Kidney epithelial cell (primary cell): ENCODE data around the gene CYB5RL. TPM values are rescaled to one million over a fixed set of nuclear protein-coding genes. Genes with fewer than 3 reads are reported as not detected.

Source experiments
- DNase-seq: peaks from one replicate; pipeline ENCODE4 v3.0.0-alpha.2; 2010; ENCODE audit warnings: low read depth
- H3K27me3 ChIP-seq: 2 replicates; pipeline ENCODE4 v1.6.0; 2011; ENCODE audit warnings: low read length; ENCODE audit not compliant: control insufficient read depth, insufficient read depth
- H3K36me3 ChIP-seq: 2 replicates; pipeline ENCODE4 v1.5.1; 2011; ENCODE audit warnings: low read length; ENCODE audit not compliant: control insufficient read depth, insufficient read depth
- H3K4me3 ChIP-seq: 2 replicates; pipeline ENCODE4 v1.5.1; 2011; ENCODE audit warnings: low read depth, mild to moderate bottlenecking, control low read depth, low read length
- CTCF ChIP-seq: IDR thresholded peaks from 2 replicates; pipeline ENCODE4 v1.5.1; 2011; ENCODE audit warnings: mild to moderate bottlenecking, moderate library complexity, low read length, control low read depth, inconsistent platforms; ENCODE audit not compliant: insufficient read depth, poor library complexity, severe bottlenecking
- total RNA-seq: library from RNA; depleted of rRNA; stranded (reverse); fragments of >200 nt; gene quantifications from 2 replicates; pipeline ENCODE4 v1.2.3, GENCODE V29; 2015

CYB5RL gene
- total RNA-seq, 1 donor from 2014 or later, result 6.6 TPM

- Histone ChIP-seq H3K27me3 (peaks cover 2% of the 10 kb centered on the region), H3K4me3 (no peak overlapping the region), H3K36me3 (no peaks in the 10 kb centered on the region)
- DNase-seq, result no peak
- TF ChIP-seq CTCF, result no peak
These were observed 36.3 kb downstream of the CYB5RL start for GRCh38 chr1:54163573-54163972.

DNA sequence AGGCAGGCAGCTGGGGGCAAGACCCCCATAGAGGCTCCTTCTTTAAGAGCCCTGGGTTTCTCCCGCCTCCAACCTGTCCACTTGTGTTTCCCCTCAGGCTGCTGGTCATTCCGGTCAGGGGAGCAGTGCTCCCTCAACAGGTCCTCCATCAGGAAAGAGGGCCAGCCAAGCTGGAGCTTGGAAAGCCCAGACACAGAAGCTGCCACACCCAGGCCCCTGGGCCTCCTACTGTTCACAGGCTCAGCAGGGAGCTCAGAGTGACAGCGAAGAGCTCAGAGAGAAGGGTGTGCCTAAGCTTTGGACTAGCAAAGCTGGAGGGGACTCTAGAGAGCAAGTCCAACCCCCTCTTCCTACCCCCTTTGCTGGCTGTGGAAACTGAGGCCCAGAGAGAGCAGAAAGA, 36.8 kb downstream of the CYB5RL start:
- TF ChIP-seq CTCF, result no peak
- no peak overlapping the region for H3K4me3 ChIP-seq
- peaks cover 2% of the 10 kb centered on the region for H3K27me3 ChIP-seq
- no peaks in the 10 kb centered on the region for H3K36me3 ChIP-seq
- DNase-seq, result no peak

- DNase-seq, result no peak
- Histone ChIP-seq H3K27me3 (peaks cover 2% of the 10 kb centered on the region), H3K36me3 (no peaks in the 10 kb centered on the region), H3K4me3 (no peak overlapping the region)
- no peak for TF ChIP-seq CTCF
These were observed 38.2 kb downstream of the CYB5RL start for GRCh38 chr1:54161495-54162168.

- Histone ChIP-seq H3K36me3 (no peaks in the 10 kb centered on the region), H3K27me3 (peaks cover 2% of the 10 kb centered on the region), H3K4me3 (no peak overlapping the region)
- DNase-seq, result no peak
- TF ChIP-seq CTCF, result no peak
These were observed 39.5 kb downstream of the CYB5RL start for GRCh38 chr1:54160351-54160750.

DNA sequence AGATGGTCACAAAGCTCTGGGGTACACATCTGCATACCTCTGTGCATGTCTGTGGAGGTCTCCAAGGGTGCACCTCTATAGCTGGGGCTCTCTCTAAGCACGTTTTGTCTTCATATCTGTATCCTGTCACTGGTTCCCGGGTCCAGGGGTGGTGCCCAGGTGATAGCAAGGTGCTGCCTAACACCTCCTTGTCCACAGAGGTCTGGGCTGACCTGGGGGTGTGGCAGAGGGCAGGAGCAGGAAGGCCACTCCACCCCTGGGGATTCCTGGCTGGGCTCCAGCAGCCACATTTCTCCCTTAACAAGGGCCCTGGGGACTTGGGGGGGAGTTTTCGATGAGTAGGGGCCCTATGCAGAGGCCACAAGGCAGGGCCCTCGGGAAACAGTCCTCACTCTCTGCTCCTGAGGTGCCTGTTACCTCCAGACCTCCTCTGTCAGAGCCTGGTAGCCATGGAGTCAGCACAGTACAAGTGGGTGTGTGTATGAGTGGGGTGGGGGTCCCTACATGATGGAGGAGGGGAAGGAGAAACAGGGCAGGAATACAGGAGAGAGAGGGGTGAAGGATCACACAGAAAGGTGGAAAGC, 40.0 kb downstream of the CYB5RL start:
- Histone ChIP-seq H3K27me3 (peaks cover 2% of the 10 kb centered on the region), H3K4me3 (no peak overlapping the region), H3K36me3 (no peaks in the 10 kb centered on the region)
- no peak for DNase-seq
- no peak for TF ChIP-seq CTCF

- TF ChIP-seq CTCF, result no peak
- DNase-seq, result no peak
- no peak overlapping the region for H3K4me3 ChIP-seq
- peaks cover 2% of the 10 kb centered on the region for H3K27me3 ChIP-seq
- H3K36me3 ChIP-seq, result no peaks in the 10 kb centered on the region
These were observed 41.8 kb downstream of the CYB5RL start for GRCh38 chr1:54158071-54158470.
